HEK293 (cell line): ENCODE results near the gene TTLL11.

Experiments used
- CTCF ChIA-PET: fragments of 350-600 bp; formaldehyde crosslinking; extraction: SDS; loops from one replicate; lab custom pipeline; 2021; ENCODE audit warnings: antibody characterized with exemption; lab: Yijun Ruan, JAX
- POLR2A ChIA-PET: fragments of 300-600 bp; formaldehyde crosslinking; extraction: SDS; loops from one replicate; lab custom pipeline; 2020; ENCODE audit warnings: antibody characterized with exemption, inconsistent platforms; lab: Yijun Ruan, JAX
- H3K27ac ChIP-seq: fragments of 200-500 bp; sonication (Bioruptor generic); 2 replicates; pipeline ENCODE4 v1.5.1; 2014; ENCODE audit warnings: low read depth, low read length, control low read depth, inconsistent platforms; ENCODE audit errors: extremely low read depth
- H3K36me3 ChIP-seq, 2 experiments: fragments of 200-500 bp in 1 of 2; sonication (Bioruptor generic) in 1 of 2; 1 replicate in 1 of 2; 2 replicates in 1 of 2; pipeline ENCODE4 v1.5.1; 2014 to 2017; ENCODE audit warnings: inconsistent platforms in 2 of 2, low read length in 2 of 2; ENCODE audit not compliant: control insufficient read depth in 2 of 2, insufficient read depth in 1 of 2
- H3K4me1 ChIP-seq: fragments of 200-500 bp; sonication (Bioruptor generic); 2 replicates; pipeline ENCODE4 v1.5.1; 2014; ENCODE audit warnings: mild to moderate bottlenecking, low read length, inconsistent platforms; ENCODE audit not compliant: control insufficient read depth, insufficient read depth
- H3K4me3 ChIP-seq: 2 replicates; pipeline ENCODE4 v1.5.1; 2011; ENCODE audit warnings: low read depth, mild to moderate bottlenecking, control low read depth, low read length, moderate library complexity
- H3K9me3 ChIP-seq: fragments of 200-500 bp; sonication (Bioruptor generic); 2 replicates; pipeline ENCODE4 v1.5.1; 2014; ENCODE audit warnings: low read depth, low read length, inconsistent platforms; ENCODE audit not compliant: control insufficient read depth, insufficient read depth
- GLIS2 ChIP-seq: fragments of 450-650 bp; formaldehyde crosslinking; IDR thresholded peaks from 2 replicates; pipeline ENCODE4 v1.5.1; 2016; ENCODE audit warnings: missing biosample characterization, missing genetic modification characterization
- RBAK ChIP-seq: fragments of 450-650 bp; formaldehyde crosslinking; IDR thresholded peaks from 2 replicates; pipeline ENCODE4 v1.5.1; 2016; ENCODE audit warnings: missing biosample characterization, missing genetic modification characterization
- SALL2 ChIP-seq: fragments of 450-650 bp; formaldehyde crosslinking; IDR thresholded peaks from 2 replicates; pipeline ENCODE4 v1.5.0; 2017; ENCODE audit warnings: missing biosample characterization, mild to moderate bottlenecking, missing genetic modification characterization, borderline replicate concordance
- ZBTB17 ChIP-seq: fragments of 450-650 bp; formaldehyde crosslinking; IDR thresholded peaks from 2 replicates; pipeline ENCODE4 v1.5.1; 2016; ENCODE audit warnings: missing biosample characterization, missing genetic modification characterization
- ZBTB7A ChIP-seq: fragments of 450-650 bp; formaldehyde crosslinking; IDR thresholded peaks from 2 replicates; pipeline ENCODE4 v1.5.1; 2016; ENCODE audit warnings: low read depth, missing biosample characterization, missing genetic modification characterization
- ZNF114 ChIP-seq: fragments of 450-650 bp; formaldehyde crosslinking; IDR thresholded peaks from 2 replicates; pipeline ENCODE4 v1.5.0; 2017; ENCODE audit warnings: missing biosample characterization, missing genetic modification characterization
- ZNF391 ChIP-seq: fragments of 450-650 bp; formaldehyde crosslinking; IDR thresholded peaks from 2 replicates; pipeline ENCODE4 v1.5.1; 2016; ENCODE audit warnings: low read depth, missing biosample characterization, missing genetic modification characterization, borderline replicate concordance
- ZNF426 ChIP-seq: fragments of 450-650 bp; formaldehyde crosslinking; IDR thresholded peaks from 2 replicates; pipeline ENCODE4 v1.5.1; 2017; ENCODE audit warnings: missing biosample characterization, missing genetic modification characterization, mild to moderate bottlenecking, inconsistent platforms, moderate library complexity
- ZNF561 ChIP-seq: fragments of 450-650 bp; IDR thresholded peaks from 2 replicates; pipeline ENCODE4 v1.5.1; 2018; ENCODE audit warnings: missing biosample characterization, missing genetic modification characterization, borderline replicate concordance
- ZNF585B ChIP-seq: fragments of 450-650 bp; formaldehyde crosslinking; IDR thresholded peaks from 2 replicates; pipeline ENCODE4 v1.5.1; 2016; ENCODE audit warnings: missing biosample characterization, missing genetic modification characterization
- ZNF768 ChIP-seq: fragments of 450-650 bp; formaldehyde crosslinking; IDR thresholded peaks from 2 replicates; pipeline ENCODE4 v1.5.1; 2018; ENCODE audit warnings: missing biosample characterization, mild to moderate bottlenecking, missing genetic modification characterization
- ZSCAN23 ChIP-seq: fragments of 450-650 bp; formaldehyde crosslinking; IDR thresholded peaks from 2 replicates; pipeline ENCODE4 v1.5.1; 2016; ENCODE audit warnings: missing biosample characterization, missing genetic modification characterization
- TF ChIP-seq, protein P1 (sequence below): IDR thresholded peaks from 2 replicates; pipeline ENCODE4 v1.6.1; 2011; ENCODE audit warnings: mild to moderate bottlenecking, low read depth, low read length, borderline replicate concordance
- TF ChIP-seq, protein P2 (sequence below): fragments of 450-650 bp; formaldehyde crosslinking; IDR thresholded peaks from 2 replicates; pipeline ENCODE4; 2016; ENCODE audit warnings: missing biosample characterization, missing genetic modification characterization
- TF ChIP-seq, protein P3 (sequence below): fragments of 450-650 bp; formaldehyde crosslinking; IDR thresholded peaks from 2 replicates; pipeline ENCODE4 v1.5.1; 2017; ENCODE audit warnings: missing biosample characterization, mild to moderate bottlenecking, missing genetic modification characterization, moderate library complexity
- TF ChIP-seq, protein P4 (sequence below): fragments of 450-650 bp; formaldehyde crosslinking; optimal IDR thresholded peaks from 2 replicates; pipeline ENCODE3; 2016; ENCODE audit warnings: missing biosample characterization, mild to moderate bottlenecking, missing genetic modification characterization
- TF ChIP-seq, protein P5 (sequence below): fragments of 450-650 bp; formaldehyde crosslinking; IDR thresholded peaks from 2 replicates; pipeline ENCODE4 v1.5.1; 2016; ENCODE audit warnings: missing biosample characterization, missing genetic modification characterization
- TF ChIP-seq, protein P6 (sequence below): fragments of 450-650 bp; formaldehyde crosslinking; IDR thresholded peaks from 2 replicates; pipeline ENCODE4 v1.5.1; 2016; ENCODE audit warnings: missing biosample characterization, missing genetic modification characterization

Gene TTLL11

DNA sequence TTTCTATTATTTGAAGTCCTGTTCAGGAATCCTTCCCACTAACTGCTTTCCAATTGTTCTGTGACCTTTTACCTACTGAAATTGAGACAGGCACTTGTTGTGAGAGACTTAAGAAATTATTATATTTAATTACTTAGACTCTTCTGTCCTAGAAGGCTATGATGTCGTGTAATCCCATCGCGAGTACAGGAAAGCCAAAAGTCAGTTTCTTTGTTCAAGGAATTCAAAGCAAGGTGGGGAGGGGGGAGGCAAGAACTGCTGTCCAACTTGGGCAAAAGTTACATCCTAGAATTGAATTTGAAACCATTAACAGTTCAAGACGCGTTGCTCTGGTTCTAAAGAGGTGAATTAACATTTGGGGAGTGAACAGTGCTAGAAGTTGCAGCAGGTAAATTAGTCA is 48.6 kb upstream of the TTLL11 start:
- Histone ChIP-seq H3K9me3 (no peaks in the 10 kb centered on the region), H3K4me1 (no peaks in the 10 kb centered on the region), H3K27ac (no peak overlapping the region), H3K36me3 (peaks cover 7 to 43% of the 10 kb centered on the region in 2 experiments; a peak in 2 of 3 replicates), H3K4me3 (no peak overlapping the region)
- POLR2A ChIA-PET: no interaction called here
- TF ChIP-seq, protein P1, sequence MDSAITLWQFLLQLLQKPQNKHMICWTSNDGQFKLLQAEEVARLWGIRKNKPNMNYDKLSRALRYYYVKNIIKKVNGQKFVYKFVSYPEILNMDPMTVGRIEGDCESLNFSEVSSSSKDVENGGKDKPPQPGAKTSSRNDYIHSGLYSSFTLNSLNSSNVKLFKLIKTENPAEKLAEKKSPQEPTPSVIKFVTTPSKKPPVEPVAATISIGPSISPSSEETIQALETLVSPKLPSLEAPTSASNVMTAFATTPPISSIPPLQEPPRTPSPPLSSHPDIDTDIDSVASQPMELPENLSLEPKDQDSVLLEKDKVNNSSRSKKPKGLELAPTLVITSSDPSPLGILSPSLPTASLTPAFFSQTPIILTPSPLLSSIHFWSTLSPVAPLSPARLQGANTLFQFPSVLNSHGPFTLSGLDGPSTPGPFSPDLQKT: no peak
- TF ChIP-seq ZNF426 (no peak), ZNF768 (no peak)
- TF ChIP-seq, protein P2, sequence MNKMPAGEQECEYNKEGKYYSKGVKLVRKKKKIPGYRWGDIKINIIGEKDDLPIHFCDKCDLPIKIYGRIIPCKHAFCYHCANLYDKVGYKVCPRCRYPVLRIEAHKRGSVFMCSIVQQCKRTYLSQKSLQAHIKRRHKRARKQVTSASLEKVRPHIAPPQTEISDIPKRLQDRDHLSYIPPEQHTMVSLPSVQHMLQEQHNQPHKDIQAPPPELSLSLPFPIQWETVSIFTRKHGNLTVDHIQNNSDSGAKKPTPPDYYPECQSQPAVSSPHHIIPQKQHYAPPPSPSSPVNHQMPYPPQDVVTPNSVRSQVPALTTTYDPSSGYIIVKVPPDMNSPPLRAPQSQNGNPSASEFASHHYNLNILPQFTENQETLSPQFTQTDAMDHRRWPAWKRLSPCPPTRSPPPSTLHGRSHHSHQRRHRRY: no peak
- CTCF ChIA-PET: interaction anchor here (1.0 kb wide), 1 partner anchor 17 kb away, joined by 3 read pairs; no protein-coding TSS in a partner anchor

DNA sequence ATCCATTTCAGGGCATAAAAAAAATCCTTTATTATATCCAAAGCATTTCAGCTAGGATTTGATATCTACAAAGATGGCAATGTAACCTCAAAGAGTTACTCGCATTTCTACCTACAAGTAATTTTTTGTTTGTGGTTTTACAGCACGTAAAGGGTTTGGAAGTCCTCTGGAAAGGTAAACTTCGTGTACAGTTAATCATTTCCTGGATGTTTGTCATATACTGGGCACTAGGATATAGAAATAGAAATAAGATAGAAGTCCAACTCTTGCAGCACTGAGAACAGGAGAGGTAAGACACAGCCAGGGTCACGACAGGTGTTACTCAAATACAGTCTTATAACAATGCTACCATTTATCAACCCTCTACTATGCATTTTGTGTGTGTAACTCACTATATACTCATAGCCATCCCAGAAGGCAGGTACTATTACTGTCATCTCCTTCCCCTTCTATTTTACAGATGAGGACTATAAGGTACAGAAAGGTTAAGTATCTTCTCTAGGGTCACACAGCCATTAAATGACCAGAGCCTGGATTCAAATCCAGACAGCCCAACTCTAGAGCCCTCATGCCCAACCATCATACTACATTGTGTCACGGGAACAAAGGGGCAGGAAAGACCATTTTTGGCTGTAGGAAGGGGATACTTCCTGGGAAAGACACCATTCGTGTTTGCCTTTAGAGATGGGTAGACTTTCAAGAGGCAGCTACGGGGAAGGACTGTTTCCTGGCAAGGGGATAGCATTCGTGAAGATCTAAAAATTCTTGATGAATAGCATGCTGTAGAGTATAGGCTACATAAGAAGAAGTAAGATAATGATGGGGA is 47.5 kb upstream of the TTLL11 start:
- ChIA-PET POLR2A (no interaction called here), CTCF (interaction anchor here (0.7 to 1.6 kb wide), 3 partner anchors 14 to 210 kb away, joined by 3 to 5 read pairs (median 3); no protein-coding TSS in a partner anchor)
- H3K4me1 ChIP-seq: no peaks in the 10 kb centered on the region
- TF ChIP-seq, protein P3, sequence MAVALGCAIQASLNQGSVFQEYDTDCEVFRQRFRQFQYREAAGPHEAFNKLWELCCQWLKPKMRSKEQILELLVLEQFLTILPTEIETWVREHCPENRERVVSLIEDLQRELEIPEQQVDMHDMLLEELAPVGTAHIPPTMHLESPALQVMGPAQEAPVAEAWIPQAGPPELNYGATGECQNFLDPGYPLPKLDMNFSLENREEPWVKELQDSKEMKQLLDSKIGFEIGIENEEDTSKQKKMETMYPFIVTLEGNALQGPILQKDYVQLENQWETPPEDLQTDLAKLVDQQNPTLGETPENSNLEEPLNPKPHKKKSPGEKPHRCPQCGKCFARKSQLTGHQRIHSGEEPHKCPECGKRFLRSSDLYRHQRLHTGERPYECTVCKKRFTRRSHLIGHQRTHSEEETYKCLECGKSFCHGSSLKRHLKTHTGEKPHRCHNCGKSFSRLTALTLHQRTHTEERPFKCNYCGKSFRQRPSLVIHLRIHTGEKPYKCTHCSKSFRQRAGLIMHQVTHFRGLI (tag by site-specific recombination): peak; percentile 46; the same call in 1 of the 2 replicates
- TF ChIP-seq ZNF114 (tag by site-specific recombination) (no peak), SALL2 (tag by site-specific recombination) (no peak)
- TF ChIP-seq, protein P4, sequence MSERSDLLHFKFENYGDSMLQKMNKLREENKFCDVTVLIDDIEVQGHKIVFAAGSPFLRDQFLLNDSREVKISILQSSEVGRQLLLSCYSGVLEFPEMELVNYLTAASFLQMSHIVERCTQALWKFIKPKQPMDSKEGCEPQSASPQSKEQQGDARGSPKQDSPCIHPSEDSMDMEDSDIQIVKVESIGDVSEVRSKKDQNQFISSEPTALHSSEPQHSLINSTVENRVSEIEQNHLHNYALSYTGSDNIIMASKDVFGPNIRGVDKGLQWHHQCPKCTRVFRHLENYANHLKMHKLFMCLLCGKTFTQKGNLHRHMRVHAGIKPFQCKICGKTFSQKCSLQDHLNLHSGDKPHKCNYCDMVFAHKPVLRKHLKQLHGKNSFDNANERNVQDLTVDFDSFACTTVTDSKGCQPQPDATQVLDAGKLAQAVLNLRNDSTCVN: no peak
- no peak overlapping the region for H3K4me3 ChIP-seq
- no peak overlapping the region for H3K27ac ChIP-seq
- H3K36me3 ChIP-seq: peaks cover 0 to 33% of the 10 kb centered on the region in 2 experiments; a peak in 2 of 3 replicates
- H3K9me3 ChIP-seq: no peaks in the 10 kb centered on the region

DNA sequence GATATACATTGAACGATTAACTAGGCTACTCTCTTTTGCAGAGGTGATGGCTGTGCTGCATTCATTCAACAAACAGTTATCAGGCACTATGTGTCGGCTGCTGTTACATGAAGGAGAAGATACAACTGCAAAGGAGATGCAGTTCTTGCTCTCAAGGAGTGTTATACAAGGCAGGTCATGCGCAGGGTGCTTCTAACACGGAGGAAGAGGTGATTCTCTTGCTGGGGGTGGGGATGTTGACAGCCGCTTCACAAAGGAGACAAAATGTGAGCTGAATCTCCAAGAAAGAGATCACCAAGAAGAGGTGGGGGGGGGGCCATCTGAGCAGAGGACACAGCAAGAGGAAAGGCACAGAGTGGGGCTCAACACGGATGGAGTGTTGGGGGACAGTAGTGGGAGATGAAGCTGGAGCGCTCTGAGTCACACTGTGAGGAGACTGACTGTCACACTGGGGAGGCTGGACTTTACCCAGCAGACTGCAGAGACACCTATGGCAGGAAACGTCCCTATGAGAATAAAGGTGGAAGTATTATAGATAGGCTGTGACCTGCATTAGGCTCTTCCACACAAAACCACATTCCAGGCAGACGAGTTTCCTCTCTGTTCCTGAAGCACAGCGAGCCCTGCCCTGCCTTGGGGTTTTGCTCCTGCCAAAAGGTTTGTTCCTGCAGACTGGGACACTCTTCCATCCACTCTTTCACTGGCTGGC is 45.6 kb upstream of the TTLL11 start:
- 0 out of 2 replicates have a peak, but pooled peaks cover 3% of the 10 kb centered on the region for H3K4me1 ChIP-seq
- ChIA-PET CTCF (interaction anchor here (0.7 to 1.8 kb wide), 6 partner anchors 13 to 212 kb away, joined by 3 to 6 read pairs (median 4); no protein-coding TSS in a partner anchor), POLR2A (no interaction called here)

More for the DNA sequence above, 45.6 kb upstream of the TTLL11 start:
- no peaks in the 10 kb centered on the region for H3K9me3 ChIP-seq
- peaks cover 0 to 14% of the 10 kb centered on the region in 2 experiments; a peak in 1 of 3 replicates for H3K36me3 ChIP-seq
- no peak overlapping the region for H3K27ac ChIP-seq
- TF ChIP-seq ZNF114 (tag by site-specific recombination): no peak
- TF ChIP-seq GLIS2 (tag by site-specific recombination): no peak
- TF ChIP-seq ZNF585B (tag by site-specific recombination): no peak
- TF ChIP-seq ZBTB7A (tag by site-specific recombination): no peak
- no peak for TF ChIP-seq ZNF561 (tag by site-specific recombination)
- no peak for TF ChIP-seq ZSCAN23 (tag by site-specific recombination)
- no peak for TF ChIP-seq ZBTB17
- TF ChIP-seq ZNF391: no peak
- TF ChIP-seq RBAK: no peak
- TF ChIP-seq, protein P5, sequence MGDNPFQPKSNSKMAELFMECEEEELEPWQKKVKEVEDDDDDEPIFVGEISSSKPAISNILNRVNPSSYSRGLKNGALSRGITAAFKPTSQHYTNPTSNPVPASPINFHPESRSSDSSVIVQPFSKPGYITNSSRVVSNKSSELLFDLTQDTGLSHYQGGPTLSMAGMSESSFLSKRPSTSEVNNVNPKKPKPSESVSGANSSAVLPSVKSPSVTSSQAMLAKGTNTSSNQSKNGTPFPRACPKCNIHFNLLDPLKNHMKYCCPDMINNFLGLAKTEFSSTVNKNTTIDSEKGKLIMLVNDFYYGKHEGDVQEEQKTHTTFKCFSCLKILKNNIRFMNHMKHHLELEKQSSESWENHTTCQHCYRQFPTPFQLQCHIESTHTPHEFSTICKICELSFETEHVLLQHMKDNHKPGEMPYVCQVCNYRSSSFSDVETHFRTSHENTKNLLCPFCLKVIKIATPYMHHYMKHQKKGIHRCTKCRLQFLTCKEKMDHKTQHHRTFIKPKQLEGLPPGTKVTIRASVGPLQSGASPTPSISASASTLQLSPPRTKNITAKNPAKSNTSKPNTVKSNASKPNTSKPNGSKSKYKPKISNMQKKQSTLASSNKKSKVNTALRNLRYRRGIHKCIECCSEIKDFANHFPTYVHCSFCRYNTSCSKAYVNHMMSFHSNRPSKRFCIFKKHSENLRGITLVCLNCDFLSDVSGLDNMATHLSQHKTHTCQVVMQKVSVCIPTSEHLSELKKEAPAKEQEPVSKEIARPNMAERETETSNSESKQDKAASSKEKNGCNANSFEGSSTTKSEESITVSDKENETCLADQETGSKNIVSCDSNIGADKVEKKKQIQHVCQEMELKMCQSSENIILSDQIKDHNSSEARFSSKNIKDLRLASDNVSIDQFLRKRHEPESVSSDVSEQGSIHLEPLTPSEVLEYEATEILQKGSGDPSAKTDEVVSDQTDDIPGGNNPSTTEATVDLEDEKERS (tag by site-specific recombination): no peak
- TF ChIP-seq, protein P6, sequence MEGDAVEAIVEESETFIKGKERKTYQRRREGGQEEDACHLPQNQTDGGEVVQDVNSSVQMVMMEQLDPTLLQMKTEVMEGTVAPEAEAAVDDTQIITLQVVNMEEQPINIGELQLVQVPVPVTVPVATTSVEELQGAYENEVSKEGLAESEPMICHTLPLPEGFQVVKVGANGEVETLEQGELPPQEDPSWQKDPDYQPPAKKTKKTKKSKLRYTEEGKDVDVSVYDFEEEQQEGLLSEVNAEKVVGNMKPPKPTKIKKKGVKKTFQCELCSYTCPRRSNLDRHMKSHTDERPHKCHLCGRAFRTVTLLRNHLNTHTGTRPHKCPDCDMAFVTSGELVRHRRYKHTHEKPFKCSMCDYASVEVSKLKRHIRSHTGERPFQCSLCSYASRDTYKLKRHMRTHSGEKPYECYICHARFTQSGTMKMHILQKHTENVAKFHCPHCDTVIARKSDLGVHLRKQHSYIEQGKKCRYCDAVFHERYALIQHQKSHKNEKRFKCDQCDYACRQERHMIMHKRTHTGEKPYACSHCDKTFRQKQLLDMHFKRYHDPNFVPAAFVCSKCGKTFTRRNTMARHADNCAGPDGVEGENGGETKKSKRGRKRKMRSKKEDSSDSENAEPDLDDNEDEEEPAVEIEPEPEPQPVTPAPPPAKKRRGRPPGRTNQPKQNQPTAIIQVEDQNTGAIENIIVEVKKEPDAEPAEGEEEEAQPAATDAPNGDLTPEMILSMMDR (tag by site-specific recombination): no peak
- no peak overlapping the region for H3K4me3 ChIP-seq
